Measurements from ENCODE around the gene ZNF697.
"Not testable (repeated sequence)": the region's sequence is repeated elsewhere in the genome, so short reads cannot be mapped to it uniquely, and the experiment has no call there.

ZNF697 gene

DNA sequence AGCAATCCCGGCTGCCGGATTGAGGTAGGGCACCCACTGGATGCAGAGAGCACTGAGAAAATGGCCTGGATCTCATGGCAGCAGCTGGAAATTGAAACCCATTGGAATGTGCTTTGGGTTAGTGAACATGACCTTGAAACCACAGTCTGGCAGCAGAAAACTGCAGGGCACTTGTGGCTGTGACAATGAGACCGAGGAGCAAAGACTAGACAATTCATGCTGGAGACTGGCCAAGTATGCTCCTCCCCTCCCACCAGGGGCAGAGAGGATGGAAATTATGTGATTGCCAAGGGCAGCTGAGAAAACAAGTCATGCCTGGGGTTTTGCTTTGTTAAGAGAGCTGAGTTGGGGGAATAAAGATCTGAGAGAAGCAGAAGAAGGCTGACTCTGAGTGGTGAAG is 60.7 kb downstream of the ZNF697 start (continued):
- no peak for TF ChIP-seq ZNF311 (tag by site-specific recombination; IDR thresholded peaks at IDR 0.05; ENCODE audit: borderline replicate concordance)
- no peak for TF ChIP-seq YY1 (tag by site-specific recombination; IDR thresholded peaks at IDR 0.05)
- no peak for TF ChIP-seq ZNF837 (tag by site-specific recombination; IDR thresholded peaks at IDR 0.05)
- TF ChIP-seq ZEB2 (tag by site-specific recombination; IDR thresholded peaks at IDR 0.05) = 0 out of 2 replicates have a peak, but pooled peaks have one; percentile 28
- peak; percentile 50 for TF ChIP-seq ZIC2 (tag by site-specific recombination; IDR thresholded peaks at IDR 0.05)
- TF ChIP-seq ZNF112 (tag by site-specific recombination; IDR thresholded peaks at IDR 0.05) = no peak
- TF ChIP-seq GFI1B (tag by site-specific recombination; IDR thresholded peaks at IDR 0.05) = no peak
- TF ChIP-seq ZBTB1 (tag by site-specific recombination; IDR thresholded peaks at IDR 0.05) = no peak
- no peak for TF ChIP-seq ZNF138 (tag by site-specific recombination; IDR thresholded peaks at IDR 0.05; ENCODE audit: borderline replicate concordance)
- TF ChIP-seq SP7 (tag by site-specific recombination; IDR thresholded peaks at IDR 0.05) = no peak
- peak; percentile 44 for TF ChIP-seq FEZF1 (tag by site-specific recombination; IDR thresholded peaks at IDR 0.05)
- no peak for TF ChIP-seq ZBTB21 (tag by site-specific recombination; IDR thresholded peaks at IDR 0.05)
- TF ChIP-seq ZNF121 (tag by site-specific recombination; IDR thresholded peaks at IDR 0.05) = no peak
- no peak for TF ChIP-seq CTCF (tag by site-specific recombination; IDR thresholded peaks at IDR 0.05)

DNA sequence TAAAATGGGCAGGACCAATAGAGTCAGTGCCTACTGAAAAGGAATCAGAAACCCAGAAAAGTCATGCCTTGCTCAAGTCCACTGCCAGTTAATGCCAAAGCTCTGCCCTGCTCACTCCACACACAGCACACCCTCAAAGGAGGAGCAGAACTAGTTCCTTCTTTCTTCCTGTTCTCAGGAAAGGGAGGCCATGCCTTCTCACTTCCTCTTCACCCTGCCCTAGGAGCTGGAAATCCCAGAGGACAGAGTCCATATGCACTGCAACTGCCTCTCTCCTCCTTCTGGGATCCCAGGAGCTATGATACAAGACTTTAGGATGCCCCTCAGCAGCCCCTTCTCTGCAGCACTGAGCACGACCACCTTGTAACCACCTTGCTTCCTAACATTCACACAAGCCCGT is 62.3 kb downstream of the ZNF697 start:
- CTCF ChIA-PET = interaction anchor here (0.6 to 1.7 kb wide), 7 partner anchors 10 to 89 kb away, joined by 3 to 10 read pairs (median 3); partner anchors contain the start of gene ZNF697
- POLR2A ChIA-PET; H3K36me3 ChIP-seq (ENCODE audit: control insufficient read depth in 2 of 2, insufficient read depth in 1 of 2, low read length in 2 of 2); H3K27ac ChIP-seq (ENCODE audit: extremely low read depth, low read depth, low read length); H3K9me3 ChIP-seq (ENCODE audit: control insufficient read depth, insufficient read depth, low read depth, low read length); H3K4me1 ChIP-seq (ENCODE audit: control insufficient read depth, insufficient read depth, low read length); H3K4me3 ChIP-seq (ENCODE audit: low read depth, low read length): not testable (repeated sequence)

- ChIA-PET POLR2A (no interaction called here), CTCF (interaction anchor here (0.5 to 2.9 kb wide), 12 partner anchors 10 to 129 kb away, joined by 3 to 23 read pairs (median 4); partner anchors contain the start of gene PHGDH)
- no peak overlapping the region for H3K4me3 ChIP-seq (ENCODE audit: low read depth, low read length)
- no peaks in the 10 kb centered on the region for H3K9me3 ChIP-seq (ENCODE audit: control insufficient read depth, insufficient read depth, low read depth, low read length)
- H3K27ac ChIP-seq (ENCODE audit: extremely low read depth, low read depth, low read length) = no peak overlapping the region
- no peaks in the 10 kb centered on the region for H3K36me3 ChIP-seq (ENCODE audit: control insufficient read depth in 2 of 2, insufficient read depth in 1 of 2, low read length in 2 of 2)
- no peaks in the 10 kb centered on the region; the same call in 1 of the 2 replicates for H3K4me1 ChIP-seq (ENCODE audit: control insufficient read depth, insufficient read depth, low read length)
- TF ChIP-seq ZNF223 (tag by site-specific recombination; IDR thresholded peaks at IDR 0.05) = no peak
- TF ChIP-seq TRIM28 (IDR thresholded peaks at IDR 0.05; ENCODE audit: borderline replicate concordance, low read length) = no peak
- peak; percentile 86 for TF ChIP-seq CTCF (tag by site-specific recombination; IDR thresholded peaks at IDR 0.05)
- no peak for TF ChIP-seq BCL6B (tag by site-specific recombination; IDR thresholded peaks at IDR 0.05)
- TF ChIP-seq ZNF654 (tag by site-specific recombination; IDR thresholded peaks at IDR 0.05; ENCODE audit: low read depth) = peak; percentile 79
- no peak for TF ChIP-seq ZNF114 (tag by site-specific recombination; IDR thresholded peaks at IDR 0.05)
- TF ChIP-seq ZNF335 (tag by site-specific recombination; conservative IDR thresholded peaks at IDR 0.05) = peak; percentile 56
These were observed 65.3 kb downstream of the ZNF697 start for GRCh38 chr1:119582801-119583200.

DNA sequence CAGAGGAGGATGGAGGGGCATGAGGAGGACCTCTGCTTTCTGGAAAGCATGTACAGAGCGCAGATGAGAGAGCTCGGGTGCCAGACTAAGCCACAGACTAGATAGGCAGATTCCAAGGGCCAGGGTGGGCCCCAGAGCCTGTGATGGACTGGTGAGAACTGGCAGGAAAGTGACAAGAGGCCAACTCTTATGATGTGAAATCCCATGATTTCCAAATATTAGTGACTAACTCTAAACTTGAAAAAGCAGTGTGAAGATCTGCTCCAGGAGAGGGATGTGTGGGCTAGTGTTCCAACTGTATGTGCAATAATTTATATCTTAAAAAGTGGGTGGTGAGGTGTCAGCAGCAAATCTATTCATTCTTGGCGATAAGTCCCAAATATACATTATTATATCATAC is 67.0 kb downstream of the ZNF697 start:
- CTCF ChIA-PET = interaction anchor here (1.3 kb wide), 1 partner anchor 37 kb away, joined by 3 read pairs; no protein-coding TSS in a partner anchor
- H3K9me3 ChIP-seq (ENCODE audit: control insufficient read depth, insufficient read depth, low read depth, low read length); H3K4me1 ChIP-seq (ENCODE audit: control insufficient read depth, insufficient read depth, low read length); H3K36me3 ChIP-seq (ENCODE audit: control insufficient read depth in 2 of 2, insufficient read depth in 1 of 2, low read length in 2 of 2); H3K27ac ChIP-seq (ENCODE audit: extremely low read depth, low read depth, low read length); POLR2A ChIA-PET; H3K4me3 ChIP-seq (ENCODE audit: low read depth, low read length): not testable (repeated sequence)
